H9 (cell line): ENCODE data around the gene ISG20L2. TPM values are rescaled to one million over a fixed set of nuclear protein-coding genes. Genes with fewer than 3 reads are reported as not detected.

Experiments used
- DNase-seq: peaks from one replicate; pipeline ENCODE4 v3.0.0-alpha.2; 2017
- H2AFZ ChIP-seq: one replicate; pipeline ENCODE4 v1.6.1; 2013; ENCODE audit warnings: mild to moderate bottlenecking, low read length, control low read depth, moderate library complexity
- H2AK5ac ChIP-seq: 2 replicates; pipeline ENCODE4 v1.6.1; 2013; ENCODE audit warnings: low read length, control low read depth, mixed read lengths; ENCODE audit not compliant: insufficient read length
- H2BK120ac ChIP-seq: one replicate; pipeline ENCODE4 v1.6.1; 2013; ENCODE audit warnings: low read depth, mild to moderate bottlenecking, low read length, control low read depth, inconsistent platforms; ENCODE audit not compliant: poor library complexity, severe bottlenecking
- H2BK12ac ChIP-seq: 2 replicates; pipeline ENCODE4 v1.6.1; 2013; ENCODE audit warnings: low read length, control low read depth, mixed read lengths, low read depth; ENCODE audit not compliant: insufficient read length
- H2BK15ac ChIP-seq: 2 replicates; pipeline ENCODE4 v1.6.1; 2013; ENCODE audit warnings: low read depth, low read length, control low read depth
- H2BK20ac ChIP-seq: one replicate; pipeline ENCODE4 v1.6.1; 2013; ENCODE audit warnings: low read depth, mild to moderate bottlenecking, low read length, control low read depth, inconsistent platforms; ENCODE audit not compliant: poor library complexity, severe bottlenecking
- H2BK5ac ChIP-seq: 2 replicates; pipeline ENCODE4 v1.6.1; 2013; ENCODE audit warnings: low read length, control low read depth, mixed read lengths; ENCODE audit not compliant: insufficient read length
- H3K14ac ChIP-seq: 2 replicates; pipeline ENCODE4 v1.6.1; 2013; ENCODE audit warnings: low read length, control low read depth; ENCODE audit not compliant: insufficient read depth
- H3K18ac ChIP-seq: 2 replicates; pipeline ENCODE4 v1.6.1; 2013; ENCODE audit warnings: low read depth, mild to moderate bottlenecking, mixed read lengths, low read length, control low read depth; ENCODE audit not compliant: insufficient read length
- H3K23ac ChIP-seq: 2 replicates; pipeline ENCODE4 v1.6.1; 2013; ENCODE audit warnings: low read length, control low read depth, mixed read lengths, low read depth; ENCODE audit not compliant: insufficient read length
- H3K23me2 ChIP-seq: 2 replicates; pipeline ENCODE4 v1.6.1; 2013; ENCODE audit warnings: low read depth, mild to moderate bottlenecking, mixed read lengths, low read length, control low read depth; ENCODE audit not compliant: insufficient read length, poor library complexity, severe bottlenecking
- H3K27ac ChIP-seq: 2 replicates; pipeline ENCODE4 v1.5.1; 2013; ENCODE audit warnings: low read length, control low read depth, mixed read lengths, low read depth; ENCODE audit not compliant: insufficient read length
- H3K27me3 ChIP-seq: 2 replicates; pipeline ENCODE4 v1.6.1; 2013; ENCODE audit warnings: low read length, control low read depth, inconsistent platforms; ENCODE audit not compliant: insufficient read depth
- H3K4ac ChIP-seq: 2 replicates; pipeline ENCODE4 v1.6.1; 2013; ENCODE audit warnings: low read depth, mild to moderate bottlenecking, control low read depth, inconsistent platforms, low read length, moderate library complexity
- H3K4me1 ChIP-seq: 2 replicates; pipeline ENCODE4 v1.6.1; 2013; ENCODE audit warnings: low read length, control low read depth, inconsistent platforms; ENCODE audit not compliant: insufficient read depth
- H3K4me2 ChIP-seq: 2 replicates; pipeline ENCODE4 v1.6.1; 2013; ENCODE audit warnings: low read length, control low read depth, mixed read lengths; ENCODE audit not compliant: insufficient read length, insufficient read depth
- H3K56ac ChIP-seq: 2 replicates; pipeline ENCODE4 v1.6.1; 2013; ENCODE audit warnings: low read depth, mild to moderate bottlenecking, mixed read lengths, low read length, control low read depth; ENCODE audit not compliant: insufficient read length
- H3K79me1 ChIP-seq: 2 replicates; pipeline ENCODE4 v1.6.1; 2013; ENCODE audit warnings: low read depth, mild to moderate bottlenecking, moderate library complexity, low read length, control low read depth, inconsistent platforms; ENCODE audit not compliant: insufficient read depth, poor library complexity, severe bottlenecking
- H3K79me2 ChIP-seq: 2 replicates; pipeline ENCODE4 v1.6.1; 2013; ENCODE audit warnings: low read length, control low read depth, inconsistent platforms; ENCODE audit not compliant: insufficient read depth
- H3K9ac ChIP-seq: 2 replicates; pipeline ENCODE4 v1.6.1; 2013; ENCODE audit warnings: low read length, control low read depth, mixed read lengths; ENCODE audit not compliant: insufficient read length; ENCODE audit errors: extremely low read depth
- H3K9me3 ChIP-seq: one replicate; pipeline ENCODE4 v1.6.1; 2013; ENCODE audit warnings: low read depth, low read length, inconsistent platforms; ENCODE audit not compliant: control insufficient read depth
- H3T11ph ChIP-seq: one replicate; pipeline ENCODE4 v1.6.1; 2013; ENCODE audit warnings: mild to moderate bottlenecking, low read length, control low read depth, inconsistent platforms
- H4K20me1 ChIP-seq: one replicate; pipeline ENCODE4 v1.6.1; 2013; ENCODE audit not compliant: control insufficient read depth, insufficient read length, insufficient read depth
- H4K5ac ChIP-seq: 2 replicates; pipeline ENCODE4 v1.6.1; 2013; ENCODE audit warnings: low read depth, mild to moderate bottlenecking, mixed read lengths, low read length, control low read depth; ENCODE audit not compliant: insufficient read length
- H4K8ac ChIP-seq: replicated peaks from 2 replicates; pipeline ENCODE4 v1.6.1; 2013; ENCODE audit warnings: low read length, control low read depth, mixed read lengths, low read depth; ENCODE audit not compliant: insufficient read length
- H4K91ac ChIP-seq: 2 replicates; pipeline ENCODE4 v1.6.1; 2013; ENCODE audit warnings: low read depth, mild to moderate bottlenecking, moderate library complexity, mixed read lengths, low read length, control low read depth; ENCODE audit not compliant: insufficient read length
- H3K27ac Mint-ChIP-seq, 3 experiments: 2 replicates in 2 of 3; 3 replicates in 1 of 3; pipeline ENCODE4 v1.8.0; 2020 to 2021; ENCODE audit warnings: mixed read lengths in 3 of 3, mild to moderate bottlenecking in 1 of 3, moderate library complexity in 1 of 3
- H3K27me3 Mint-ChIP-seq: 2 replicates; pipeline ENCODE4 v1.8.0; 2021; ENCODE audit warnings: low read depth, mild to moderate bottlenecking, moderate library complexity, mixed read lengths
- H3K36me3 Mint-ChIP-seq, 3 experiments: 2 replicates in 2 of 3; 3 replicates in 1 of 3; pipeline ENCODE4 v1.8.0; 2020 to 2021; ENCODE audit warnings: low read depth in 3 of 3, mixed read lengths in 3 of 3; ENCODE audit not compliant: insufficient read depth in 1 of 3
- H3K4me1 Mint-ChIP-seq, 2 experiments: 2 replicates each; pipeline ENCODE4 v1.8.0; 2020; ENCODE audit warnings: mixed read lengths in 2 of 2
- H3K4me3 Mint-ChIP-seq, 2 experiments: 2 replicates in 1 of 2; 3 replicates in 1 of 2; pipeline ENCODE4 v1.8.0; 2020 to 2021; ENCODE audit warnings: mild to moderate bottlenecking in 2 of 2, mixed read lengths in 2 of 2, moderate library complexity in 1 of 2
- H3K9me3 Mint-ChIP-seq, 2 experiments: 2 replicates in 1 of 2; 3 replicates in 1 of 2; pipeline ENCODE4 v1.8.0; 2020; ENCODE audit warnings: mild to moderate bottlenecking in 2 of 2, mixed read lengths in 2 of 2, moderate library complexity in 1 of 2
- CTCF ChIP-seq: fragments of 200-600 bp; sonication (generic); conservative IDR thresholded peaks from 3 replicates; pipeline ENCODE4 v1.8.0; 2021; ENCODE audit warnings: antibody characterized with exemption, mild to moderate bottlenecking
- WGBS: extraction: QIAGEN DNeasy Blood & Tissue Kit; methylation state at CpG from one replicate; pipeline ENCODE4 v1.1.7; 2013; ENCODE audit warnings: missing lambda C conversion rate, low lambda C conversion rate, mixed read lengths; ENCODE audit not compliant: insufficient read length; ENCODE audit errors: extremely low coverage; 5-methylcytosine and 5-hydroxymethylcytosine counted together
- total RNA-seq: library from RNA; stranded (reverse); gene quantifications from 2 replicates; pipeline ENCODE4 v1.2.1, GENCODE V29; 2021

Gene ISG20L2
- total RNA-seq, 1 experiment from 2014 or later, result 57.6 TPM

- H3K36me3 Mint-ChIP-seq, result peaks cover 7 to 27% (median 24%) of the 10 kb centered on the region in 3 experiments
- Histone ChIP-seq H3T11ph (no peak overlapping the region), H3K27ac (no peak overlapping the region), H3K9ac (no peak overlapping the region), H2BK120ac (no peak overlapping the region), H3K18ac (no peak overlapping the region), H3K14ac (no peak overlapping the region), H3K4me1 (peaks cover 17% of the 10 kb centered on the region; the same call in 1 of the 2 replicates), H4K91ac (no peak overlapping the region), H3K56ac (no peak overlapping the region), H4K20me1 (no peaks in the 10 kb centered on the region), H4K8ac (no peak overlapping the region), H2BK5ac (no peak overlapping the region), H3K9me3 (no peaks in the 10 kb centered on the region), H3K4me2 (peak overlapping the region; percentile 53), H3K4ac (no peak overlapping the region), H3K23me2 (peaks cover 10% of the 10 kb centered on the region), H2BK12ac (no peak overlapping the region), H2BK20ac (no peak overlapping the region), H2AFZ (no peak overlapping the region), H2AK5ac (no peak overlapping the region), H2BK15ac (no peak overlapping the region), H4K5ac (no peak overlapping the region), H3K79me1 (no peaks in the 10 kb centered on the region), H3K79me2 (no peaks in the 10 kb centered on the region), H3K23ac (no peak overlapping the region), H3K27me3 (no peaks in the 10 kb centered on the region)
- peaks cover 48 to 63% of the 10 kb centered on the region in 2 experiments for H3K4me1 Mint-ChIP-seq
- no CpG with 5 or more reads among the region's 5 CpGs for WGBS
- peaks cover 8% of the 10 kb centered on the region for H3K27me3 Mint-ChIP-seq
- peak overlapping the region; percentile 56 to 91 (median 90); a peak in 3 of 7 replicates for H3K27ac Mint-ChIP-seq
- no peaks in the 10 kb centered on the region for H3K9me3 Mint-ChIP-seq
- peak overlapping the region in 1 of 2 experiments; percentile 38; a peak in 3 of 5 replicates for H3K4me3 Mint-ChIP-seq
- DNase-seq, result no peak
- no peak for TF ChIP-seq CTCF
Measured at GRCh38 chr1:156694690-156694962, 33.9 kb downstream of the ISG20L2 start.
